H9 (cell line): Measurements from ENCODE around the gene ACTN4. TPM values are rescaled to one million over a fixed set of nuclear protein-coding genes. Genes with fewer than 3 reads are reported as not detected.

Source experiments
- DNase-seq: peaks from one replicate; pipeline ENCODE4 v3.0.0-alpha.2; 2017
- H2AFZ ChIP-seq: one replicate; pipeline ENCODE4 v1.6.1; 2013; ENCODE audit warnings: mild to moderate bottlenecking, low read length, control low read depth, moderate library complexity
- H2AK5ac ChIP-seq: 2 replicates; pipeline ENCODE4 v1.6.1; 2013; ENCODE audit warnings: low read length, control low read depth, mixed read lengths; ENCODE audit not compliant: insufficient read length
- H2BK120ac ChIP-seq: one replicate; pipeline ENCODE4 v1.6.1; 2013; ENCODE audit warnings: low read depth, mild to moderate bottlenecking, low read length, control low read depth, inconsistent platforms; ENCODE audit not compliant: poor library complexity, severe bottlenecking
- H2BK12ac ChIP-seq: 2 replicates; pipeline ENCODE4 v1.6.1; 2013; ENCODE audit warnings: low read length, control low read depth, mixed read lengths, low read depth; ENCODE audit not compliant: insufficient read length
- H2BK15ac ChIP-seq: 2 replicates; pipeline ENCODE4 v1.6.1; 2013; ENCODE audit warnings: low read depth, low read length, control low read depth
- H2BK20ac ChIP-seq: one replicate; pipeline ENCODE4 v1.6.1; 2013; ENCODE audit warnings: low read depth, mild to moderate bottlenecking, low read length, control low read depth, inconsistent platforms; ENCODE audit not compliant: poor library complexity, severe bottlenecking
- H2BK5ac ChIP-seq: 2 replicates; pipeline ENCODE4 v1.6.1; 2013; ENCODE audit warnings: low read length, control low read depth, mixed read lengths; ENCODE audit not compliant: insufficient read length
- H3K14ac ChIP-seq: 2 replicates; pipeline ENCODE4 v1.6.1; 2013; ENCODE audit warnings: low read length, control low read depth; ENCODE audit not compliant: insufficient read depth
- H3K18ac ChIP-seq: 2 replicates; pipeline ENCODE4 v1.6.1; 2013; ENCODE audit warnings: low read depth, mild to moderate bottlenecking, mixed read lengths, low read length, control low read depth; ENCODE audit not compliant: insufficient read length
- H3K23ac ChIP-seq: 2 replicates; pipeline ENCODE4 v1.6.1; 2013; ENCODE audit warnings: low read length, control low read depth, mixed read lengths, low read depth; ENCODE audit not compliant: insufficient read length
- H3K23me2 ChIP-seq: 2 replicates; pipeline ENCODE4 v1.6.1; 2013; ENCODE audit warnings: low read depth, mild to moderate bottlenecking, mixed read lengths, low read length, control low read depth; ENCODE audit not compliant: insufficient read length, poor library complexity, severe bottlenecking
- H3K27ac ChIP-seq: 2 replicates; pipeline ENCODE4 v1.5.1; 2013; ENCODE audit warnings: low read length, control low read depth, mixed read lengths, low read depth; ENCODE audit not compliant: insufficient read length
- H3K27me3 ChIP-seq: 2 replicates; pipeline ENCODE4 v1.6.1; 2013; ENCODE audit warnings: low read length, control low read depth, inconsistent platforms; ENCODE audit not compliant: insufficient read depth
- H3K4ac ChIP-seq: 2 replicates; pipeline ENCODE4 v1.6.1; 2013; ENCODE audit warnings: low read depth, mild to moderate bottlenecking, control low read depth, inconsistent platforms, low read length, moderate library complexity
- H3K4me1 ChIP-seq: 2 replicates; pipeline ENCODE4 v1.6.1; 2013; ENCODE audit warnings: low read length, control low read depth, inconsistent platforms; ENCODE audit not compliant: insufficient read depth
- H3K4me2 ChIP-seq: 2 replicates; pipeline ENCODE4 v1.6.1; 2013; ENCODE audit warnings: low read length, control low read depth, mixed read lengths; ENCODE audit not compliant: insufficient read length, insufficient read depth
- H3K56ac ChIP-seq: 2 replicates; pipeline ENCODE4 v1.6.1; 2013; ENCODE audit warnings: low read depth, mild to moderate bottlenecking, mixed read lengths, low read length, control low read depth; ENCODE audit not compliant: insufficient read length
- H3K79me1 ChIP-seq: 2 replicates; pipeline ENCODE4 v1.6.1; 2013; ENCODE audit warnings: low read depth, mild to moderate bottlenecking, moderate library complexity, low read length, control low read depth, inconsistent platforms; ENCODE audit not compliant: insufficient read depth, poor library complexity, severe bottlenecking
- H3K79me2 ChIP-seq: 2 replicates; pipeline ENCODE4 v1.6.1; 2013; ENCODE audit warnings: low read length, control low read depth, inconsistent platforms; ENCODE audit not compliant: insufficient read depth
- H3K9ac ChIP-seq: 2 replicates; pipeline ENCODE4 v1.6.1; 2013; ENCODE audit warnings: low read length, control low read depth, mixed read lengths; ENCODE audit not compliant: insufficient read length; ENCODE audit errors: extremely low read depth
- H3K9me3 ChIP-seq: one replicate; pipeline ENCODE4 v1.6.1; 2013; ENCODE audit warnings: low read depth, low read length, inconsistent platforms; ENCODE audit not compliant: control insufficient read depth
- H3T11ph ChIP-seq: one replicate; pipeline ENCODE4 v1.6.1; 2013; ENCODE audit warnings: mild to moderate bottlenecking, low read length, control low read depth, inconsistent platforms
- H4K20me1 ChIP-seq: one replicate; pipeline ENCODE4 v1.6.1; 2013; ENCODE audit not compliant: control insufficient read depth, insufficient read length, insufficient read depth
- H4K5ac ChIP-seq: 2 replicates; pipeline ENCODE4 v1.6.1; 2013; ENCODE audit warnings: low read depth, mild to moderate bottlenecking, mixed read lengths, low read length, control low read depth; ENCODE audit not compliant: insufficient read length
- H4K8ac ChIP-seq: replicated peaks from 2 replicates; pipeline ENCODE4 v1.6.1; 2013; ENCODE audit warnings: low read length, control low read depth, mixed read lengths, low read depth; ENCODE audit not compliant: insufficient read length
- H4K91ac ChIP-seq: 2 replicates; pipeline ENCODE4 v1.6.1; 2013; ENCODE audit warnings: low read depth, mild to moderate bottlenecking, moderate library complexity, mixed read lengths, low read length, control low read depth; ENCODE audit not compliant: insufficient read length
- H3K27ac Mint-ChIP-seq, 3 experiments: 2 replicates in 2 of 3; 3 replicates in 1 of 3; pipeline ENCODE4 v1.8.0; 2020 to 2021; ENCODE audit warnings: mixed read lengths in 3 of 3, mild to moderate bottlenecking in 1 of 3, moderate library complexity in 1 of 3
- H3K27me3 Mint-ChIP-seq: 2 replicates; pipeline ENCODE4 v1.8.0; 2021; ENCODE audit warnings: low read depth, mild to moderate bottlenecking, moderate library complexity, mixed read lengths
- H3K36me3 Mint-ChIP-seq, 3 experiments: 2 replicates in 2 of 3; 3 replicates in 1 of 3; pipeline ENCODE4 v1.8.0; 2020 to 2021; ENCODE audit warnings: low read depth in 3 of 3, mixed read lengths in 3 of 3; ENCODE audit not compliant: insufficient read depth in 1 of 3
- H3K4me1 Mint-ChIP-seq, 2 experiments: 2 replicates each; pipeline ENCODE4 v1.8.0; 2020; ENCODE audit warnings: mixed read lengths in 2 of 2
- H3K4me3 Mint-ChIP-seq, 2 experiments: 2 replicates in 1 of 2; 3 replicates in 1 of 2; pipeline ENCODE4 v1.8.0; 2020 to 2021; ENCODE audit warnings: mild to moderate bottlenecking in 2 of 2, mixed read lengths in 2 of 2, moderate library complexity in 1 of 2
- H3K9me3 Mint-ChIP-seq, 2 experiments: 2 replicates in 1 of 2; 3 replicates in 1 of 2; pipeline ENCODE4 v1.8.0; 2020; ENCODE audit warnings: mild to moderate bottlenecking in 2 of 2, mixed read lengths in 2 of 2, moderate library complexity in 1 of 2
- CTCF ChIP-seq: fragments of 200-600 bp; sonication (generic); conservative IDR thresholded peaks from 3 replicates; pipeline ENCODE4 v1.8.0; 2021; ENCODE audit warnings: antibody characterized with exemption, mild to moderate bottlenecking
- WGBS: extraction: QIAGEN DNeasy Blood & Tissue Kit; methylation state at CpG from one replicate; pipeline ENCODE4 v1.1.7; 2013; ENCODE audit warnings: missing lambda C conversion rate, low lambda C conversion rate, mixed read lengths; ENCODE audit not compliant: insufficient read length; ENCODE audit errors: extremely low coverage; 5-methylcytosine and 5-hydroxymethylcytosine counted together
- total RNA-seq: library from RNA; stranded (reverse); gene quantifications from 2 replicates; pipeline ENCODE4 v1.2.1, GENCODE V29; 2021

Gene ACTN4
- total RNA-seq, 1 experiment from 2014 or later, result 369 TPM

DNA sequence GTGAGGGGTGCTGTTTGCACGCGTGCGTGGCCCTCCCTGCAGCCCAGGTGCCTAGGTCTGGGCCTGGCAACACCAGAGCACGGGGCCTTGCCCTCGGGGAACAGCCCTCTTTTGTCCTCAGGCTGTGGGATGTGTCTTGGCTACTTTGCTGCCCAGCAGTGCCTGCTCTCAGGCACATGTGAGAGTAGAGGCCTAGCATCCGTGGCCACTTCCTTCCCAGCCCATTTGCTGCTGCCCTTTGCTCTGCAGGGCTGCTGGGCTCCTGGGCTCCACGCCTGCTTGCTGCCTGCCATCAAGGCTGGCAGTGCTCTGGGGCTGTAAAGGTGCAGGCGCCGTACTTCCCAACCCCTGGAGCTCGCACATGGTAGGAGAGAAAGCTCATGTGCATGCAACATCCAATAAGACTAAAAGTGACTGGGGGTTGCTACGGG lies 50.2 kb downstream of the ACTN4 start:
- no peak overlapping the region for H3K4ac ChIP-seq
- no peak overlapping the region for H3K27ac ChIP-seq
- no peaks in the 10 kb centered on the region for H4K20me1 ChIP-seq
- no peak overlapping the region for H3K23ac ChIP-seq
- Mint-ChIP-seq H3K4me1 (peaks cover 41 to 49% of the 10 kb centered on the region in 2 experiments), H3K9me3 (no peaks in the 10 kb centered on the region), H3K4me3 (no peak overlapping the region; a peak in 1 of 5 replicates), H3K27me3 (no peaks in the 10 kb centered on the region; the same call in 1 of the 2 replicates), H3K27ac (peak overlapping the region; percentile 81 to 94 (median 92); a peak in 5 of 7 replicates), H3K36me3 (peaks cover 12 to 44% (median 30%) of the 10 kb centered on the region in 3 experiments; a peak in 6 of 7 replicates)
- no peak overlapping the region for H3K56ac ChIP-seq
- no peak overlapping the region for H2AFZ ChIP-seq
- H4K8ac ChIP-seq, result no peak overlapping the region
- H3K9me3 ChIP-seq, result no peaks in the 10 kb centered on the region
- H3T11ph ChIP-seq, result no peak overlapping the region
- H2BK12ac ChIP-seq, result no peak overlapping the region
- no peak overlapping the region for H2AK5ac ChIP-seq
- peaks cover 2% of the 10 kb centered on the region for H3K79me1 ChIP-seq
- WGBS, result no CpG with 5 or more reads among the region's 11 CpGs
- H3K23me2 ChIP-seq, result no peaks in the 10 kb centered on the region
- H2BK15ac ChIP-seq, result no peak overlapping the region
- no peak overlapping the region; the same call in 1 of the 2 replicates for H3K14ac ChIP-seq
- no peak overlapping the region for H3K9ac ChIP-seq
- H3K18ac ChIP-seq, result no peak overlapping the region
- no peak overlapping the region for H2BK20ac ChIP-seq
- H3K4me1 ChIP-seq, result peaks cover 11% of the 10 kb centered on the region; the same call in 1 of the 2 replicates
- H3K27me3 ChIP-seq, result no peaks in the 10 kb centered on the region
- H3K79me2 ChIP-seq, result peaks cover 18% of the 10 kb centered on the region; the same call in 1 of the 2 replicates
- no peak for TF ChIP-seq CTCF
- no peak overlapping the region for H3K4me2 ChIP-seq
- no peak for DNase-seq
- no peak overlapping the region for H4K91ac ChIP-seq
- H2BK120ac ChIP-seq, result no peak overlapping the region
- no peak overlapping the region for H2BK5ac ChIP-seq
- H4K5ac ChIP-seq, result no peak overlapping the region
